Fibroblast of mammary gland (primary cell): Measurements from ENCODE around the gene MYO1E.

Source experiments
- DNase-seq: peaks from one replicate; pipeline ENCODE4 v3.0.0-alpha.2; 2010; ENCODE audit warnings: low read depth
- H3K4me3 ChIP-seq: 2 replicates; pipeline ENCODE4 v1.5.1; 2011; ENCODE audit warnings: low read depth, mild to moderate bottlenecking, low read length, moderate library complexity; ENCODE audit not compliant: control insufficient read depth
- CTCF ChIP-seq: conservative IDR thresholded peaks from 2 replicates; pipeline ENCODE4 v1.5.1; 2011; ENCODE audit warnings: low read depth, low read length, inconsistent platforms; ENCODE audit not compliant: control insufficient read depth, insufficient read depth

MYO1E gene

GRCh38 chr15:59309405-59309804 is 63.3 kb downstream of the MYO1E start:
- no peak overlapping the region for H3K4me3 ChIP-seq
- TF ChIP-seq CTCF = no peak
- no peak for DNase-seq

- no peak for DNase-seq
- H3K4me3 ChIP-seq = no peak overlapping the region
Observed at GRCh38 chr15:59307165-59307537, 65.5 kb downstream of the MYO1E start.

GRCh38 chr15:59306520-59307164 is 66.0 kb downstream of the MYO1E start:
- H3K4me3 ChIP-seq = no peak overlapping the region
- DNase-seq = peak; percentile 100
- TF ChIP-seq CTCF = no peak

More at GRCh38 chr15:59307165-59307537, 65.5 kb downstream of the MYO1E start:
- no peak for TF ChIP-seq CTCF

- no peak overlapping the region for H3K4me3 ChIP-seq
- no peak for TF ChIP-seq CTCF
- DNase-seq = no peak
Observed at GRCh38 chr15:59304807-59305206, 67.9 kb downstream of the MYO1E start.

- peak; percentile 80 for DNase-seq
- no peak overlapping the region for H3K4me3 ChIP-seq
- TF ChIP-seq CTCF = no peak
Observed at GRCh38 chr15:59304034-59304795, 68.5 kb downstream of the MYO1E start.

GRCh38 chr15:59303633-59304032 is 69.0 kb downstream of the MYO1E start:
- TF ChIP-seq CTCF = no peak
- no peak overlapping the region for H3K4me3 ChIP-seq
- DNase-seq = no peak
